ENCODE results near the gene ZPBP2. TPM values are rescaled to one million over a fixed set of nuclear protein-coding genes. Genes with fewer than 3 reads are reported as not detected.
A peak's percentile ranks its signal among the peaks of the same experiment; 100 is the strongest.
"Not testable (repeated sequence)": the region's sequence is repeated elsewhere in the genome, so short reads cannot be mapped to it uniquely, and the experiment has no call there.

Gene ZPBP2
- polyA plus RNA-seq, 2 donors = not detected

DNA sequence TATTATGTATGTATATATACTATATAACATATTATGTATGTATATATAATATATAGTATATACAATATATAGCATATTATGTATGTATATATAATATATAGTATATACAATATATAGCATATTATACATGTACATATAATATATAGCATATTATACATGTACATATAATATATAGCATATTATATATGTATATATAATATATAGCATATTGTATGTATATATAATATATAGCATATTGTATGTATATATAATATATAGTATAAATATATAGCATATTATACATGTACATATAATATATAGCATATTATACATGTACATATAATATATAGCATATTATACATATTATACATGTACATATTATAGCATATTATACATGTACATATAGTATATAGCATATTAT is 17.8 kb upstream of the ZPBP2 start:
- not testable (repeated sequence) for H3K4me1 ChIP-seq (ENCODE audit: control insufficient read depth in 2 of 2, insufficient read depth in 2 of 2, low read length in 1 of 2); H3K36me3 ChIP-seq (ENCODE audit: control insufficient read depth in 2 of 2, insufficient read depth in 2 of 2, low read length in 1 of 2); H3K27ac ChIP-seq (ENCODE audit: low read depth in 2 of 2, low read length in 1 of 2); H3K4me3 ChIP-seq (ENCODE audit: low read depth in 1 of 2, low read length in 2 of 2); H3K9me3 ChIP-seq (ENCODE audit: control insufficient read depth in 2 of 2, insufficient read depth in 1 of 2, low read depth in 1 of 2, low read length in 1 of 2); H3K27me3 ChIP-seq (ENCODE audit: control insufficient read depth in 1 of 2, insufficient read depth in 2 of 2, low read length in 2 of 2)

DNA sequence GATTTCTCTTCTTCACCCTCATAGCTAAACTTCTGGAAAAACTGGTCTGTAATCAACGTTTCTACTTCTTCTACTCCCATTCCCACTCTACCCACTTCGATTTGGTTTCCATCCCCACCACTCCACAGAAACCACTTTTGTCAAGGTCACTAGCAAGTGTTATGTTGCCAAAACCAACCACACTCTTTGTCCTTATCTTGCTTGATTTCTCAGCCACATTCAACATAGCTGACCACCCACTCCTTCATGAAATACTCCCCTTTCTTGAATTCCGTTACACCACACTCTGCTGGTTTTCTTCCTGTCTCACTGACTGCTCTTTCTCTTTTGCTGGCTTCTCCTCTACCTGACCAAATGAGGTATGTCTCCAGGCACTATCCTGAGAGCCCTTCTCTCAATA is 15.8 kb upstream of the ZPBP2 start:
- H3K4me3 ChIP-seq (ENCODE audit: low read depth in 1 of 2, low read length in 2 of 2) = no peak overlapping the region
- no peak overlapping the region for H3K27ac ChIP-seq (ENCODE audit: low read depth in 2 of 2, low read length in 1 of 2)
- H3K4me1 ChIP-seq (ENCODE audit: control insufficient read depth in 2 of 2, insufficient read depth in 2 of 2, low read length in 1 of 2) = no peaks in the 10 kb centered on the region
- H3K36me3 ChIP-seq (ENCODE audit: control insufficient read depth in 2 of 2, insufficient read depth in 2 of 2, low read length in 1 of 2) = no peaks in the 10 kb centered on the region
- no peaks in the 10 kb centered on the region for H3K27me3 ChIP-seq (ENCODE audit: control insufficient read depth in 1 of 2, insufficient read depth in 2 of 2, low read length in 2 of 2)
- 42 to 49% methylated on average over 3 of the region's 3 CpGs for WGBS, 2 donors
- H3K9me3 ChIP-seq (ENCODE audit: control insufficient read depth in 2 of 2, insufficient read depth in 1 of 2, low read depth in 1 of 2, low read length in 1 of 2) = no peaks in the 10 kb centered on the region

DNA sequence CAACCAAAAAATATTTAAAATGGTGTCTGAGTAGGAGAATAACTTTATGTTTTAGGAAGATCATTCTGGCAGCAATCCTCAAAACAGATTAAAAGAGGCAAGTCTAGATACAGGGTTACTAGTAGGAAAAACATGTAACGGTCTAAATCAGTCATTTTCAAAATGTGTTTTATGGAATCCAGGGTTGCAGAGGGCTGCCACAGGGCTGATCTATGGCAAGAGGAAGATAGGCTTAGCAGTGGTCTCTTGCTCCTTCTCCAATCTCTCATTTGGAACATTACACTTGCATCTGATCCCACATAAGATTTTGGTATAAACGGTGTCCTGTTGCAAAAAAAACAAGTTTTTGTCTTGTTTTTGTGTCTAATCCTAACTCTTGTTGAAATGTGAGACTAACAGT is 13.1 kb upstream of the ZPBP2 start:
- Histone ChIP-seq H3K9me3 (ENCODE audit: control insufficient read depth in 2 of 2, insufficient read depth in 1 of 2, low read depth in 1 of 2, low read length in 1 of 2) (no peaks in the 10 kb centered on the region), H3K4me1 (ENCODE audit: control insufficient read depth in 2 of 2, insufficient read depth in 2 of 2, low read length in 1 of 2) (no peaks in the 10 kb centered on the region), H3K27ac (ENCODE audit: low read depth in 2 of 2, low read length in 1 of 2) (no peak overlapping the region), H3K4me3 (ENCODE audit: low read depth in 1 of 2, low read length in 2 of 2) (no peak overlapping the region), H3K36me3 (ENCODE audit: control insufficient read depth in 2 of 2, insufficient read depth in 2 of 2, low read length in 1 of 2) (no peaks in the 10 kb centered on the region), H3K27me3 (ENCODE audit: control insufficient read depth in 1 of 2, insufficient read depth in 2 of 2, low read length in 2 of 2) (no peaks in the 10 kb centered on the region)
- 71 to 78% methylated on average over 2 of the region's 2 CpGs for WGBS, 2 donors

DNA sequence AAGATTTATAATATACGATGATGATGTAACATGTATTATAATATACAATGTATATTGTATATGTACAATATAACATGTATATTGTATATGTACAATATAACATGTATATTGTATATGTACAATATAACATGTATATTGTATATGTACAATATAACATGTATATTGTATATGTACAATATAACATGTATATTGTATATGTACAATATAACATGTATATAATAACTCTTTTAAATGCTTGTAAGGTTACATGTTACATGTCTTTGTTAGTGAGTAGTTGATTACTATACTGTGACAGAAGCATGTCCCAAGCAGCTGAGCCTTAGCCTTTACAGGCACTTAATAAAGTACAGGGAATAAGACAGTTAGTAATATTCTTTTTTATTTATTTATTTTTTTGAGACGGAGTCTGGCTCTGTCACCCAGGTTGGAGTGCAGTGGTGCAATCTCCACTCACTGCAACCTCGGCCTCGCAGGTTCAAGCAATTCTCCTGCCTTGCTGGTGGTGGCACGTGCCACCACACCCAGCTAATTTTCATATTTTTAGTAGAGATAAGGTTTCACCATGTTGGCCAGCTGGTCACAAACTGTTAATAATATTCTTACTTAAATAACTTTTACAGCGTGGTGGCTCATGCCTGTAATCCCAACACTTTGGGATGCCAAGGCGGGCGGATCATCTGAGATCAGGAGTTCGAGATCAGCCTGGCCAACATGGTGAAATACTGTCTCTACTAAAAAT is 11.9 kb upstream of the ZPBP2 start:
- H3K27me3 ChIP-seq (ENCODE audit: control insufficient read depth in 1 of 2, insufficient read depth in 2 of 2, low read length in 2 of 2); H3K36me3 ChIP-seq (ENCODE audit: control insufficient read depth in 2 of 2, insufficient read depth in 2 of 2, low read length in 1 of 2); H3K27ac ChIP-seq (ENCODE audit: low read depth in 2 of 2, low read length in 1 of 2); H3K4me1 ChIP-seq (ENCODE audit: control insufficient read depth in 2 of 2, insufficient read depth in 2 of 2, low read length in 1 of 2); H3K9me3 ChIP-seq (ENCODE audit: control insufficient read depth in 2 of 2, insufficient read depth in 1 of 2, low read depth in 1 of 2, low read length in 1 of 2); H3K4me3 ChIP-seq (ENCODE audit: low read depth in 1 of 2, low read length in 2 of 2): not testable (repeated sequence)
- 84 to 86% methylated on average over 9 of the region's 9 CpGs for WGBS, 2 donors

DNA sequence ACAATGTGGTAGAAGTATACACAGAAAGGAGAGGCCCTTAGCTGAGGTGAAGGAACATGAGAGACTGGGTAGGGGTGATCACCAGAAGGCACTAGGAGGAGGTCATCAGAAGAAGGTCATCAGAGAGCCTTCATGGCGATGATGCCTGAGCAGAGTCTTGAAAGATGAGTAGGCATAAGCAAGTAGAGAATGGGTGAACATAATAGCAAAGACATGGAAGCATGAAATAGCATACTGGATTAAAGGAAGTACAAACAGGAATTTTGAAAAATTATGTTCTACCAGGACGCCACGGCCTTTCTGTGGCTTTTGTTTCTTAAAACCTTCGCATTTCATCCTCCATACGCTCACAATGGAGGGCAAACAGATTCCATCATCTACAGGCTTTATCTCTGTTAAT is 6.8 kb upstream of the ZPBP2 start:
- peaks cover 0 to 6% of the 10 kb centered on the region in 2 donors for H3K27me3 ChIP-seq (ENCODE audit: control insufficient read depth in 1 of 2, insufficient read depth in 2 of 2, low read length in 2 of 2)
- H3K9me3 ChIP-seq (ENCODE audit: control insufficient read depth in 2 of 2, insufficient read depth in 1 of 2, low read depth in 1 of 2, low read length in 1 of 2) = no peaks in the 10 kb centered on the region
- H3K4me3 ChIP-seq (ENCODE audit: low read depth in 1 of 2, low read length in 2 of 2) = peak overlapping the region in 1 of 2 donors; percentile 1
- H3K36me3 ChIP-seq (ENCODE audit: control insufficient read depth in 2 of 2, insufficient read depth in 2 of 2, low read length in 1 of 2) = no peaks in the 10 kb centered on the region
- WGBS, 2 donors = 80 to 81% methylated on average over 5 of the region's 5 CpGs
- no peak overlapping the region for H3K27ac ChIP-seq (ENCODE audit: low read depth in 2 of 2, low read length in 1 of 2)
- no peaks in the 10 kb centered on the region for H3K4me1 ChIP-seq (ENCODE audit: control insufficient read depth in 2 of 2, insufficient read depth in 2 of 2, low read length in 1 of 2)

DNA sequence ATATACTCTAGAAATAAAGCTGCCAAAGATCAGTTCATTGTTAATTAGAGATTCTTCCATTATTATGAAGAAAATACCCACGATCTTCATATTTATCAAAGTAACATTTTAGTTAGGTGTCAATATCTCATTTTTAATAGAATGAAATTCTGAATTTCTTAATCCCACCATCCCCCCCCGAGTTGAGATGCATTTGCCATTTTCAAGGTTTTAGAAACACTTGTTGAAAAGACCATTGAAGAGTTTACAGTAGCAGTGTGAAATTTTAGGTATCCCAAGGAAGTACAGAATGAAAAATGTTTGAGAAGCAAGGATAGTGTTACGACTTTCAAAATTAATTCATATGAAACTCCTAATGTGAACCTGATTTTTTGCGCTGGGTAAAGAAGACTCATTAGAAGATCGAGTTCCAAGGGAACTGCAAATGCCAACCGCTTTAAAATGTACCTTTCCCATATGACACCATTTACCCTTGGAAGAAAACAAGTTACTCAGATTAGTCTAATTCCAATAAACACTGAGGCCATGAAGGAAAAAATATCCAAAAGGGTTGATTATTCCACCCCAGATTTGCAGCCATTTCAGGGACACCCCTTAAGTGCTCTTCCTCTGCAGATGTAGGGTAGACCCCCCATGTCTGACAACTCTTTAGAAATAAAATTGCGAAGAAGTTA is 4.6 kb upstream of the ZPBP2 start:
- Histone ChIP-seq H3K4me1 (ENCODE audit: control insufficient read depth in 2 of 2, insufficient read depth in 2 of 2, low read length in 1 of 2) (no peaks in the 10 kb centered on the region), H3K9me3 (ENCODE audit: control insufficient read depth in 2 of 2, insufficient read depth in 1 of 2, low read depth in 1 of 2, low read length in 1 of 2) (peaks cover 4 to 8% of the 10 kb centered on the region in 2 donors), H3K4me3 (ENCODE audit: low read depth in 1 of 2, low read length in 2 of 2) (peak overlapping the region in 1 of 2 donors; percentile 23), H3K27me3 (ENCODE audit: control insufficient read depth in 1 of 2, insufficient read depth in 2 of 2, low read length in 2 of 2) (peaks cover 0 to 6% of the 10 kb centered on the region in 2 donors), H3K27ac (ENCODE audit: low read depth in 2 of 2, low read length in 1 of 2) (peak overlapping the region in 1 of 2 donors; percentile 72), H3K36me3 (ENCODE audit: control insufficient read depth in 2 of 2, insufficient read depth in 2 of 2, low read length in 1 of 2) (no peaks in the 10 kb centered on the region)
- 59 to 61% methylated on average over 7 of the region's 7 CpGs for WGBS, 2 donors

DNA sequence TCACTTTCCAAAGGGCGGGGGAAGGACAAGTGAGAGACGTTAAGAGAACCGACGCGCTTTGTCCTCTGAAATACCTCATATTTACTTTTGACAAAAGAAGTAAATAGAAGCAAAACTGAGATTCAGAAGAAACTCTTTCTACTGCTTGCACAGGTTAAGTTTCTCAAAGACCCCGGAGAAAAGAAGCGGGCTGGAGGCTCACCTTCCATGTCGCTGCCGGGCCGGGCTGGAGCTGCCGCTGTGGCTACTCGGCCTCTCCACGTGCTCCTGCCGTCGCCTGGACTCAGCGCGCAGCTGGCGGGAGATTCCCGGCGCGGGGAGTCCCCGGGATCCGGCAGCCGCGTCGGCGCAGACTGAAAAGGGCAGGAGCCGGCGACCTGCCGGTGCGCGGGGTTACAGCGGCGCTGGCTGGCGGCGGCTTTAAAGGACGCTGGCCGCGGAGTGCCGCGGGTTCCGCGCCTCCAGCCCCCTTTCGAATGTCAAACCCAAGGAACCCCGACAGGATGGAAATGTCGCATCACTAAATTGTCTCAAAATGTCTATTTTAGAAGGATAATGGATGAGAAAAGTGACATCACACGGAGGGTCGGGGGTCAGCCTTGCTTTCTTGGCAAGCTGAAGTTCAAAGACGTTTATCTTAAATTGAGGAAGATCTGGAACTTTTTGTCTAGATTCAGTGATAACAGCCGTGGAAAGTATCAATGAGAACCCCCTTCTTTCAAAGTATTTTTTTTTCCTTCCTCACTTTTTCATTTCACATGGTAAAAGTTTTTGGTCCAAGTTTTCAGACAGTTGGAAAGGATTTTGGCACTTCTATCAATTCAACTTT is 3.9 kb upstream of the ZPBP2 start, which contains the start of gene IKZF3:
Gene IKZF3 (minus strand): TSS at position 395 of the 829 bp plus-strand sequence. CDS start 186 bp downstream, at position 209.
- H3K4me1 ChIP-seq (ENCODE audit: control insufficient read depth in 2 of 2, insufficient read depth in 2 of 2, low read length in 1 of 2) = no peaks in the 10 kb centered on the region
- H3K9me3 ChIP-seq (ENCODE audit: control insufficient read depth in 2 of 2, insufficient read depth in 1 of 2, low read depth in 1 of 2, low read length in 1 of 2) = peaks cover 4 to 8% of the 10 kb centered on the region in 2 donors
- peak within 1 kb of the TSS in 1 of 2 donors; percentile 72 for H3K27ac ChIP-seq (ENCODE audit: low read depth in 2 of 2, low read length in 1 of 2)
- peak within 1 kb of the TSS; percentile 23 to 24 for H3K4me3 ChIP-seq (ENCODE audit: low read depth in 1 of 2, low read length in 2 of 2)
- H3K27me3 ChIP-seq (ENCODE audit: control insufficient read depth in 1 of 2, insufficient read depth in 2 of 2, low read length in 2 of 2) = peaks cover 0 to 6% of the 10 kb centered on the region in 2 donors
- no peaks in the 10 kb centered on the region for H3K36me3 ChIP-seq (ENCODE audit: control insufficient read depth in 2 of 2, insufficient read depth in 2 of 2, low read length in 1 of 2)
- 2 to 3% methylated on average over 50 of the region's 50 CpGs for WGBS, 2 donors

DNA sequence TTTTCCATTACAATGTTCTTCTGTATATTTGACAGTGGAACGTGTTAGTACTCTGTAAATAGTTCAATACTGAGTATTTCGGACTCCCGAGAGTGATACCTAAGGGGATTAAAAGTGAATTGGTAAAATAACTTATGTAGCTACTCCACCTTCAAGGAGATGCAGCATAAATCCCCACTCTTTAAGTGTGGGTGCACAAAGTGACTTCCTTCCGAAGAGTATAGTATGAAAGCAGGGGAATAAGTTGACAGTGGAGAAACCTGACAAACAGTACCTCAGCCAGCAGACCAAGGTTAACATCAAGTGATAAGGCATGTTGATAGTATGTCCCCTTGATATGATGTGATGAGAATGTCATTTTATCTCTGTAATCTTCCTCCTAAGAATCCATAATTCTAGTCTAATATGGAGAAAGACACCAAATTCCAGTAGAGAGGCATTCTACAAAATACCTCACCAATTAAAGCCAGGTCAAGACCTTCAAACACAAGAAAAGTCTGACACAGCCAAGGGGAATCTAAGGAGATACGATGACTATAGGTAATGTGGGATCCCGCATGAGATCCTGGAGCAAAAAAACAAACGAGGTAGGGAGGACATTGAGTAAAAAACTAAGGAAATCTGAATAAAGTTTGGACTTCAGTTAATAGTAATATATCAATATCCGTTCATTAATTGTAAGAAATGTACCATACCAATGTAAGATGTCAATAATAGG is 1.8 kb upstream of the ZPBP2 start:
- no peak overlapping the region for H3K4me3 ChIP-seq (ENCODE audit: low read depth in 1 of 2, low read length in 2 of 2)
- peaks cover 0 to 6% of the 10 kb centered on the region in 2 donors for H3K27me3 ChIP-seq (ENCODE audit: control insufficient read depth in 1 of 2, insufficient read depth in 2 of 2, low read length in 2 of 2)
- H3K9me3 ChIP-seq (ENCODE audit: control insufficient read depth in 2 of 2, insufficient read depth in 1 of 2, low read depth in 1 of 2, low read length in 1 of 2) = peaks cover 4 to 8% of the 10 kb centered on the region in 2 donors
- H3K36me3 ChIP-seq (ENCODE audit: control insufficient read depth in 2 of 2, insufficient read depth in 2 of 2, low read length in 1 of 2) = no peaks in the 10 kb centered on the region
- WGBS, 2 donors = 80 to 88% methylated on average over 8 of the region's 8 CpGs
- H3K4me1 ChIP-seq (ENCODE audit: control insufficient read depth in 2 of 2, insufficient read depth in 2 of 2, low read length in 1 of 2) = no peaks in the 10 kb centered on the region
- H3K27ac ChIP-seq (ENCODE audit: low read depth in 2 of 2, low read length in 1 of 2) = no peak overlapping the region

Data from esophagus (tissue), 2 donors.